ENCODE results near the gene DPYSL4. TPM values are rescaled to one million over a fixed set of nuclear protein-coding genes. Genes with fewer than 3 reads are reported as not detected.

DPYSL4 gene
- total and polyA plus RNA-seq, 2 experiments from 2014 or later, result 2.1 TPM

DNA sequence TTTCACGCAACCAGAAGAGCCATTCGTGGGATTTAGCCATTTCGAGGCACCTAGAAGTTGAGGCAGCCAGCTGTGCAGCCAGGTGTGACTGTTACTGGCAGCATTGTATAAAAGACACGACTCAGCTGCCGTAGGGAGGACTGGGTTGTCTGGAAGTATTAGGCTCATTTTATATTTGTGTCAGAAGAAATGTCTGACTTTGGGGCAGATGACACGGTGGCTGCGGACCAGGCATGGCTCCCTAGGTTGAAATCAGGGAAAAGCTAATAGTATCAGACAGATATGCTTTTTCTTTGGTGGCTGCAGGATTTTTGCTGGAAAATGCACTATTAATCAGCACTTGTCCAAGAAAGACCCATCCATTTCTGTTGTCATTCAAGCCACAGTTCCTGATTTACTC is 4.2 kb upstream of the DPYSL4 start:
- Histone ChIP-seq H3K4me2 (ENCODE audit: unreplicated experiment) (no peak overlapping the region), H3K4me1 (ENCODE audit: insufficient read depth) (no peaks in the 10 kb centered on the region; the same call in 1 of the 2 replicates), H2AFZ (no peak overlapping the region), H3K9me2 (ENCODE audit: insufficient read depth) (no peaks in the 10 kb centered on the region), H3K27me3 (replicated peaks; ENCODE audit: insufficient read depth) (peaks cover 18% of the 10 kb centered on the region), H4K20me1 (ENCODE audit: insufficient read depth) (no peaks in the 10 kb centered on the region), H3F3A (ENCODE audit: insufficient read depth) (no peaks in the 10 kb centered on the region), H3K9ac (no peak overlapping the region), H3K27ac (no peak overlapping the region), H3K36me3 (ENCODE audit: low read depth) (no peaks in the 10 kb centered on the region), H3K4me3 (no peak overlapping the region), H3K79me2 (ENCODE audit: insufficient read depth) (no peaks in the 10 kb centered on the region), H3K9me3 (ENCODE audit: low read depth) (no peaks in the 10 kb centered on the region)
- in situ Hi-C loops (cut with MboI), result no loop called here
- WGBS, 2 experiments (ENCODE audit: low coverage in 1 of 2, low lambda C conversion rate in 2 of 2, missing lambda C conversion rate in 2 of 2), result 63 to 70% methylated on average over 7 of the region's 7 CpGs
- DNase-seq, result no peak
- TF ChIP-seq EZH2 (IDR thresholded peaks at IDR 0.05; ENCODE audit: insufficient read depth, poor library complexity, severe bottlenecking), result no peak
- TF ChIP-seq EZH2phosphoT487 (IDR thresholded peaks at IDR 0.05; ENCODE audit: insufficient read depth, low read depth), result no peak

DNA sequence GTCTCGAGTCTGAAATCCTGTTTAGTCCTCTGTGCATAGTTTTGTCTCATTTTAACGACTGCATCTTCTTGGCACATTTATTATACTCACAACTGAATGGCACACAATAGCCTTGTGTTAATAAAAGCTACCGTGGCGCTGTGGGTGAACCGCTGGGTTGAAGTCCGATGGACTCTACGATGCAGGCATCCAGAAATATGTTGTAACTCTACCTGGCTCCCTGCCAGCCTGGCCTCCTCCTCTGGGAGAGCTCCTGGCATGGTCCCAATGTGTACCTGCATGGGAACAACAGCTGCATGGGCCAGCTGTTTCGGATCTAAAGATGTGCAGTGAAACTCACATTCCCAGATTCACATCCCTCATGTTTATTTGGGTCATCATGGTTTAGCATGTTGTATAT is 3.7 kb upstream of the DPYSL4 start:
- no peaks in the 10 kb centered on the region for H3K79me2 ChIP-seq (ENCODE audit: insufficient read depth)
- H3K4me3 ChIP-seq, result no peak overlapping the region
- no peaks in the 10 kb centered on the region for H3K36me3 ChIP-seq (ENCODE audit: low read depth)
- in situ Hi-C loops (cut with MboI), result no loop called here
- H3K4me2 ChIP-seq (ENCODE audit: unreplicated experiment), result no peak overlapping the region
- 65 to 77% methylated on average over 8 of the region's 8 CpGs for WGBS, 2 experiments (ENCODE audit: low coverage in 1 of 2, low lambda C conversion rate in 2 of 2, missing lambda C conversion rate in 2 of 2)
- H3K9me2 ChIP-seq (ENCODE audit: insufficient read depth), result no peaks in the 10 kb centered on the region
- no peaks in the 10 kb centered on the region for H3F3A ChIP-seq (ENCODE audit: insufficient read depth)
- TF ChIP-seq EZH2phosphoT487 (IDR thresholded peaks at IDR 0.05; ENCODE audit: insufficient read depth, low read depth) (no peak), EZH2 (IDR thresholded peaks at IDR 0.05; ENCODE audit: insufficient read depth, poor library complexity, severe bottlenecking) (no peak)
- no peaks in the 10 kb centered on the region for H4K20me1 ChIP-seq (ENCODE audit: insufficient read depth)
- H3K4me1 ChIP-seq (ENCODE audit: insufficient read depth), result no peaks in the 10 kb centered on the region; the same call in 1 of the 2 replicates
- peaks cover 23% of the 10 kb centered on the region for H3K27me3 ChIP-seq (replicated peaks; ENCODE audit: insufficient read depth)
- no peak for DNase-seq
- H3K9me3 ChIP-seq (ENCODE audit: low read depth), result no peaks in the 10 kb centered on the region
- no peak overlapping the region for H3K27ac ChIP-seq
- H2AFZ ChIP-seq, result no peak overlapping the region
- no peak overlapping the region for H3K9ac ChIP-seq

DNA sequence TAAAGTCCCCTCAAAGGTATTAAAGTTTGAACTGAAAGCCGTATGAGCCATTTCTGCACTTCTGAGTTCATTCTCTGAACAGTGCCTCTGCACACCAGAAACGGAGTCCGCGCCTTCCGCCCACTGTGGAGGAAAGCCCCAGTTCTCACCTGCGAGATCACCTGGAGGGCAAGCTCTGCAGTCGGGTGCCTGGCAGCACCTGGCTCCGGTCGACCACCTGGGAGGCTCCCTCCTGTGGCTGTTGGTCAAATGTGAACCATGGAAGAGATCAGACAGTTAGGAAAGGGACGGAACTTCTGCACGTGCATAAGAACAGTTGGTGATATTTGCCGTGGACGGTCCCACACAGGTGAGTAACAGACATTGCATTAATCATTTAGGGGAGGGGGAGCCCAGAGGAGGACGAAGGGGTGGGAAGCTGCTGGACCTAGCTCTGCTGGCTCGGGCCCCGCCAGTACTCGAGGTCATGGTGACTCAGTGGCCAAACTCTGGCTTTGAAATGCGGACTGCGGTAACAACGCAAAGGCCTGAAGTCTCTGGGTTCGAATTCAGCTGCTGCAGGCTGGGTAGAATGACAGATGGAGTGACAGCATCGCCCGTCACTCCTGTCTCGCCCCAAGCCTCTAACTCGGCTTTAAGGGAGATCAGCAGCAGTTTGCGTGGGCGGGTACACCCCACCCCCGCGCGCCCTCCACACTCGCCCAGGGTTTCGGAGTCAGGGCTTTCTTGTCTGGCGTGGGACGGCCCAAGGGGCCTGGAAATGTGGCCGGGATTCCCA is 1.7 kb upstream of the DPYSL4 start:
- TF ChIP-seq EZH2phosphoT487 (IDR thresholded peaks at IDR 0.05; ENCODE audit: insufficient read depth, low read depth), result no peak
- TF ChIP-seq EZH2 (IDR thresholded peaks at IDR 0.05; ENCODE audit: insufficient read depth, poor library complexity, severe bottlenecking), result no peak
- H3F3A ChIP-seq (ENCODE audit: insufficient read depth), result no peaks in the 10 kb centered on the region
- no peak overlapping the region for H2AFZ ChIP-seq
- no peak overlapping the region for H3K4me3 ChIP-seq
- H3K4me1 ChIP-seq (ENCODE audit: insufficient read depth), result no peaks in the 10 kb centered on the region; the same call in 1 of the 2 replicates
- no peaks in the 10 kb centered on the region for H4K20me1 ChIP-seq (ENCODE audit: insufficient read depth)
- in situ Hi-C loops (cut with MboI), result no loop called here
- H3K27me3 ChIP-seq (replicated peaks; ENCODE audit: insufficient read depth), result peaks cover 30% of the 10 kb centered on the region
- H3K4me2 ChIP-seq (ENCODE audit: unreplicated experiment), result no peak overlapping the region
- WGBS, 2 experiments (ENCODE audit: low coverage in 1 of 2, low lambda C conversion rate in 2 of 2, missing lambda C conversion rate in 2 of 2), result 55 to 63% methylated on average over 31 to 35 of the region's 35 CpGs
- H3K9me2 ChIP-seq (ENCODE audit: insufficient read depth), result no peaks in the 10 kb centered on the region
- no peaks in the 10 kb centered on the region for H3K79me2 ChIP-seq (ENCODE audit: insufficient read depth)
- H3K9me3 ChIP-seq (ENCODE audit: low read depth), result no peaks in the 10 kb centered on the region
- DNase-seq, result no peak
- H3K36me3 ChIP-seq (ENCODE audit: low read depth), result no peaks in the 10 kb centered on the region
- H3K9ac ChIP-seq, result no peak overlapping the region
- no peak overlapping the region for H3K27ac ChIP-seq

DNA sequence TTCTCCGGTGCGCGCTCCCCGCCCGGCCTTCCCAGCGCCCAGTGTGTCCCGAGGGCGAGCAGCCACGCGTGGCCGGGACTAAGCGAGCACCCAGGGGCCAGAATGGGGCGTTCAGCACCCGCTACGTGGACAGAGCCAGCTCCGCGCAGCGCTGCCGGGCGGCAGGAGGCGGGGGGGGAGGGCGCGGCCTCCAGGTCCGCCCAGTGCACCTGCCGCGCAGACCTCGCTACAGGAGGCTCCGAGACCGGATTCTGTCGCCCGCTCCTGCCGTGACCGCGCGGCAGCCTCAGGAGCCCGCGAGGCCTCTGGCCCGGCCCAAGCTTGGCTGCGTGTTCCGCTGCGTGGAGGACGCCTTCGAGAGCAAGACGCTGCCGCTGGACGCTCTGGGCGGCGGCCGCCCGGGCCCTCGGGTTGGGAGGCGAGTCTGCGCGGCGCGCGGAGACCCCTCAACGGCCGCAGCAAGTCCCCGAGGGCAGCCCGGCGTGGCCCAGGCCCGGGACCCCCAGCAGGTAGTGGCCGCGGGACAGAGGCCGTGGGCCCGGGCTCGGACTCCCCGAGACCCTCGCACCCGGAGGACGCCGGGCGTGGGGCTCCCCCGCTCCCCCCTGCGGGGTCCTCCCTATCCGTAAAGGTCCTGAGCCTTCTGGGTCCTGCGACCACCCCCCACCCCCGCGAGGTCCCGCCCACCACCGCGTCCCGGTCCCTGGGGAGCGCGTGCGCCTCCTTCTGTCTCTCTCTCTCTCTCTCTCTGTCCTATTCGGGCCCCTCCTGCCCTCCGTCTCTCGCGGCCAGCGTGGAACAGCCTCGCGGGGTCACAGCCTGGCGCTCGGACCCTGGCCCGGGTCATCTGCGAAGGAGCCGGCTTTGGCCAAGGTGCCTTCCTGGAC is 904 bp upstream of the DPYSL4 start:
- in situ Hi-C loops (cut with MboI), result no loop called here
- H3K9me3 ChIP-seq (ENCODE audit: low read depth), result no peaks in the 10 kb centered on the region

More for the DNA sequence above, 904 bp upstream of the DPYSL4 start:
- Histone ChIP-seq H3F3A (ENCODE audit: insufficient read depth) (no peaks in the 10 kb centered on the region), H3K36me3 (ENCODE audit: low read depth) (no peaks in the 10 kb centered on the region), H2AFZ (no peak overlapping the region), H3K27me3 (replicated peaks; ENCODE audit: insufficient read depth) (peaks cover 30% of the 10 kb centered on the region), H3K27ac (no peak overlapping the region), H3K4me3 (no peak overlapping the region), H3K4me1 (ENCODE audit: insufficient read depth) (no peaks in the 10 kb centered on the region; the same call in 1 of the 2 replicates), H3K9me2 (ENCODE audit: insufficient read depth) (no peaks in the 10 kb centered on the region), H3K79me2 (ENCODE audit: insufficient read depth) (no peaks in the 10 kb centered on the region), H4K20me1 (ENCODE audit: insufficient read depth) (no peaks in the 10 kb centered on the region), H3K4me2 (ENCODE audit: unreplicated experiment) (no peak overlapping the region), H3K9ac (no peak overlapping the region)
- WGBS, 2 experiments (ENCODE audit: low coverage in 1 of 2, low lambda C conversion rate in 2 of 2, missing lambda C conversion rate in 2 of 2), result 5 to 6% methylated on average over 71 to 86 of the region's 99 CpGs
- peak; percentile 59 for DNase-seq
- no peak for TF ChIP-seq EZH2 (IDR thresholded peaks at IDR 0.05; ENCODE audit: insufficient read depth, poor library complexity, severe bottlenecking)

Measured in GM23248 (cell line).